NCI-H2227 treated with DMSO at 0.1 percent for 48 hours (cell line): ENCODE measurements around the gene OPRL1.

Source experiments
- DNase-seq: peaks from one replicate; lab custom pipeline; 2025; lab: John Stamatoyannopoulos, UW

OPRL1 gene

DNA sequence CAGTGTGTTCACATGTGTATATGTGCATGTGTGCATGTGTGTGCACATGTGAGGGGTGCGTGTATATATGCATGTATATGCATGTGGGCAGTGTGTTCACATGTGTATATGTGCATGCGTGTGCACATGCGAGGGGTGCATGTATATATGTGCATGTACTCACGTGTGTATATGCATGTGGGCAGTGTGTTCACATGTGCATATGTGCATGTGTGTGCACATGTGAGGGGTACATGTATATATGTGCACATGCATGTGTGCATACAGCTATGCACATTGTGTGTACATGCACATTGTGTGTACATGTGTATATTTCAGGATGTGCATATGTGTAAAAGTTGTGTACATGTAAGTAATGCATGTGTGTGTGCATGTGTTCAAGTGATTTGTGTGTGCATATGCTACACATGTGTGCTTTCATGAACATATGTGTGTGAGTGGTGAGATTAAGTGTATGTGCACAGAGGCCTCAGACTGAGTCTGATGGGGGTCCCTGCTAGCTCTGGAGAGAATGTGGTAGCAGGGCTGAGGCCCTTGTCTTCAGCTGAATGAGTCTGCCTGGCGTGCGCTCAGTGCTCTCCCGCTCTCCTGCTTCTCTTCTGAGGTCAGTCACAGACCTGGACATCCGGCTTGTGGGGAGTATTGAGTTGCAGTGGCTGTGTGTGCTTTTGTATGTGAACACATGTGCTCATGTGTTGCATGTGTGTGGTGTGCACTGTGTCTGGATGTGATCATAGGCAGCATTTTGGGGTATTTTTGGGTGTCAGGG lies 64.4 kb downstream of the OPRL1 start:
- no peak for DNase-seq

DNA sequence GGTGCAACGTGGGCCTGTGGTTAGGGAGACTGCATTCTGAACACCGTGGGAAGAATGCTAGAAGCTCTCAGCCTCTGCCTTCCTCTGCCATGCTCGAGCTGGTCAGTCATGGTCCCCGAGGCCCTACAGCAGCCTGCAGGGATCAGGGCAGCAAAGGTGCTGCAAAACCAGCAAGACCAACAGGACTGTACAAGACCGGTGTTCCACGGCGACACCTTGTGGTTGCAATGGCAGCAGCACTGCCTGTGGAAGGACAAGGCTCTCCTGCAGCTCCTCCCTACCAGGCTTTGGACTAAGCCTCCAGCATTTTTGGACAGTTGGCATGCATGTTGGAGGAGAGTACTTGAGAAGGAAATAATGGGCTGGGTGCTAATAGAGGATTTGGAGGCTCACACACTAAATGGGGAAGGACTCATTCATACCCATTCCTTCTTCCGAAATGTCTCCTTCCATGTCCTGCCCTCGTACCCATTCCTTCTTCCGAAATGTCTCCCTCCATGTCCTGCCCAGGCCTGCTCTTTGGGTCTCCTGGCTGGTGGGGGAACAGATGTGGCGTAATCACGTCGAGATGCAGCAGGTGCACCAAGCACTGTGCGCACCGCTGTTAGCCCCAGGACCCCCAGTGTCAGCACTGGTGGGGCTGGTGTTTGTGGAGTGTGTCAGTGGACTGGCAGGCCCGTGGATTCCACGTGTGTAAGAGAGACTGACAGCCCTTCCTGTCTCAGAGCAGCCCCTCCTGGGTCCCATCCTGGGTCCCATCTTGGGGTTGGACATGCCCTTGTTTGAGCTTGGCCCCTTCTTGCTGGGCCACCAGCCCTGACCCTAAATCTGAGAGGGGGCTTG lies 65.8 kb downstream of the OPRL1 start:
- DNase-seq, result no peak

DNA sequence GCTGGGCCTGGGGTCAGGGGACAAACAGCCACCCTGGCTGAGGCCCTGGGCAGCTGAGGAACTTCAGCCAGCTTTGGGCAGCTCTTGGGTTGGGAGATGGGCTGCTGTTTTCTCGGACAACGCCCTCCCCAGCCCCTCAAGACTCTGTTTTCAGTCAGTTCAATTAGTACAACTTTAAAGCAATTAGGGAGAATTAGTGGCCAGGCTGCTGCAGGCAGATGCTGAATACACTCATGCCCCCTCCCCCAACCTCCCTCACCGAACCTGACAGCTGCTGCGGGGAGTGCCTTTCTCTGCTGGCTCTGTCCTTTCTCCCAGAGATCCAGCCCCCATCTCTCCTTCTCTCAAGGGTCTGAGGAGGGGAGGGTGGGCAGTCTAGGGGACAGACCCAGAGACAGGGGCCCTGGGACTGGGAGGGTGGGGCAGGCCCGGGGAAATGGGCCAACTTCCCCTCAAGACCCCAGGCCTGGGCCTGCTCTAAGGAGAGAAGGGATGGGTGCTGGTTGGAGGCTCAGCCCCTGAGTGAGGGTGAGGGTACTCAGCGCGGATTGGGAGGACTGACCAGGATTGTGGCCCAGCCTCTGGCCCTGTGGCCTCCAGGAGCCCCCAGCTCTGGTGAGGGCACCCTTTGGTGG lies 66.5 kb downstream of the OPRL1 start:
- no peak for DNase-seq

DNA sequence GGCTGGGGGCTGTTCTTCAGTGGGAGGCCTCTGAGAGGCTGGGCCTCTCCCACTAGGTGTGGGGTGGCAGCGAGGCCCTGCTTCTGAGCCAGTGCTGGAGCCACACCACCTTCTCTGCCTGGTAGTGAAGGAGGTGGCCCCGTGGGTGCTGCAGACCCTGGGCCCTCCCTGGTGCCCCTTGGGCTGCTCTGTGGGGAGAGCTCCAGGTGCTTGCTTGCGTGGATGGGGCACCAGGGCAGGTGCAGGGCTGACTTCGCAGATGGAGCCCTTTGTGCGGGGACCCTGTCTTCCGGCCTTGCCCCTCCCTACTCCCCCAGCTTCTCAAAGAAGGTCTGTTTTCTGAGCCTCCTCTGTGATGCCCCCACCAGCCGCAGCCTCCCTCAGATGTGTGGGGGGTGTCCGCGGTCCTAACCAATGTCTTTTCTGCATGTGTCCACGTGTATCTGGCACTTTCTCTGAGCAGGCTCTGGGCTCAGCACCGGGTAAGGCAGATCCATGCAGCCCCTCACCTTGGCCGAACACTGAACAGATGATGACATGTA lies 67.1 kb downstream of the OPRL1 start:
- DNase-seq, result no peak

DNA sequence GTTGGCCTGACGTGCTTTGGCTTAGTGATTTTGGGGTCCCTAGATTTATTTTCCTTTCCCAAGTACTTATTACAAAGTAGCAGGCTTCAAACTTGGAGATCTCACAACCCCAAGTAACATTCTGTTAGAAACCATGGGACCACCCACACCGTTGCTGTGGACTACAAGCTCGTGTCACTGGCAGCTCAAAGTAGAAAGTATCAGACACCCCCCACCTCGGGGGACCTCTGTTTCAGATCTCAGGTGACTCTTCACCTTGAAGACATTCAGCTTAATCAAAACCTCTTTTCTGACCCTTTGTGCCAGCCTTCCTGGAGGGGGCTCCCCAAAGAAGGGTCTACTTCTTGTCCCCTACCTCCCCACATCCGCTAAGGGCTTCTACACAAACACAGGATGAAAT lies 68.7 kb downstream of the OPRL1 start:
- DNase-seq, result no peak

DNA sequence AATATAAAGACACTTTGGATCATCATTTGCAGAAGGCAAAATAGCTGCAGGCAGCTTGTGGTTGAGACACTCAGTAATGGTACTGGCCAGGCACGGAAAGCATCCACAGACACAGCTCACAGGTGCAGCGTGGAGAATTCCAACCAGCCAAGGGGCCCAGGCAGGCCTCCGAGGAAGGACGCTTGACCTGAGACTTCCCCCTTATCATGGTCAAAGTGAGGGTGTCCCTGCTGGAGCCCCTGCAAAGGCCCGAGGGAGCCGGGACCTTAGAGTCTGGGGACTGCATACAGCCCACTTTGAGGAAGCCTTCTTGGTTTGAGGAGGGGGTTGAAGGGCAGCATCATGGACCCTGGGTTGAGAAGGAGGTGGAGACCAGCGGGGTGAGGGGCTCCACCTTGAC lies 69.3 kb downstream of the OPRL1 start:
- no peak for DNase-seq

DNA sequence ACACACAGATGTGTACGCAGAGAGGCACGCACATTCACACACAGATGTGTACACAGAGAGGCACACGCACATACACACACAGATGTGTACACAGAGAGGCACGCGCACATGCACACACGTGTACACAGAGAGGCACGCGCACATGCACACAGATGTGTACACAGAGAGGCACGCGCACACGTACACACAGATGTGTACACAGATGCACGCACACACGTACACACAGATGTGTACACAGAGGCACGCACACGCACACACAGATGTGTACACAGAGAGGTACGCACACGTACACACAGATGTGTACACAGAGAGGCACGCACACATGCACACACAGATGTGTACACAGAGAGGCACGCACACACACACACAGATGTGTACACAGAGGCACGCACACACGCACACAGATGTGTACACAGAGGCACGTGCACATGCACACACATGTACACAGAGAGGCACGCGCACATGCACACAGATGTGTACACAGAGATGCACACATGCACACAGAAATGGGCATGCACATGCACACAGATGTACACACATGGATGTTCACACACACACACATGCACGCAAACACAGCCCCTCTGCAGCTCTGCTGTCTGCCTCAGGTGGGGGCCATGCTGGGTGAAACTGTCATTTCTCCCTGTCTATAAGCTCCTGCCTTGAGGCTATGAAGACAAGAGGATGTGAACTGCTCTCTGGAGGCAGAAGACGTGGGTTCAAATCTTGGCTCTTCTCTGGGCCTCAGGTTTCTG lies 70.1 kb downstream of the OPRL1 start:
- no peak for DNase-seq
